Dendritic cell treated with granulocyte-macrophage colony-stimulating factor and Interleukin-4, amounts not matched to agents 40 ng/mL and 50 ng/mL, for 4 days (primary cell): ENCODE results near the gene AGAP1.

ENCODE experiments used
- H3K27ac Mint-ChIP-seq: one replicate; pipeline ENCODE4 v1.8.0; 2022; ENCODE audit warnings: mild to moderate bottlenecking, mixed read lengths
- H3K27me3 Mint-ChIP-seq: one replicate; pipeline ENCODE4 v1.8.0; 2022; ENCODE audit warnings: mild to moderate bottlenecking, mixed read lengths
- H3K36me3 Mint-ChIP-seq: one replicate; pipeline ENCODE4 v1.8.0; 2022; ENCODE audit warnings: low read depth, mixed read lengths
- H3K4me1 Mint-ChIP-seq: one replicate; pipeline ENCODE4 v1.8.0; 2022; ENCODE audit warnings: low read depth, mixed read lengths
- H3K4me3 Mint-ChIP-seq: one replicate; pipeline ENCODE4 v1.8.0; 2022; ENCODE audit warnings: mild to moderate bottlenecking, moderate library complexity, mixed read lengths
- H3K9me3 Mint-ChIP-seq: one replicate; pipeline ENCODE4 v1.8.0; 2022; ENCODE audit warnings: mixed read lengths
- intact Hi-C: fragments of 100-400 bp; cut with micrococcal nuclease; formaldehyde crosslinking; loops from one replicate; pipeline ENCODE4 v1.15.0; 2022

AGAP1 gene

GRCh38 chr2:236117401-236117800 lies 623.6 kb downstream of the AGAP1 start:
- H3K36me3 Mint-ChIP-seq: no peaks in the 10 kb centered on the region
- intact Hi-C loops: no loop called here
- H3K4me1 Mint-ChIP-seq: no peaks in the 10 kb centered on the region
- H3K4me3 Mint-ChIP-seq: no peak overlapping the region
- no peak overlapping the region for H3K27ac Mint-ChIP-seq
- H3K9me3 Mint-ChIP-seq: no peaks in the 10 kb centered on the region
- peaks cover 30% of the 10 kb centered on the region for H3K27me3 Mint-ChIP-seq

GRCh38 chr2:236117861-236118269 lies 624.0 kb downstream of the AGAP1 start:
- intact Hi-C loops: no loop called here
- peaks cover 30% of the 10 kb centered on the region for H3K27me3 Mint-ChIP-seq
- no peaks in the 10 kb centered on the region for H3K4me1 Mint-ChIP-seq
- H3K36me3 Mint-ChIP-seq: no peaks in the 10 kb centered on the region
- no peak overlapping the region for H3K4me3 Mint-ChIP-seq
- no peak overlapping the region for H3K27ac Mint-ChIP-seq
- H3K9me3 Mint-ChIP-seq: no peaks in the 10 kb centered on the region

GRCh38 chr2:236119003-236119402 lies 625.2 kb downstream of the AGAP1 start:
- no peaks in the 10 kb centered on the region for H3K4me1 Mint-ChIP-seq
- peaks cover 30% of the 10 kb centered on the region for H3K27me3 Mint-ChIP-seq
- no peak overlapping the region for H3K27ac Mint-ChIP-seq
- H3K9me3 Mint-ChIP-seq: no peaks in the 10 kb centered on the region
- intact Hi-C loops: no loop called here
- no peaks in the 10 kb centered on the region for H3K36me3 Mint-ChIP-seq
- no peak overlapping the region for H3K4me3 Mint-ChIP-seq

- no peak overlapping the region for H3K4me3 Mint-ChIP-seq
- no peak overlapping the region for H3K27ac Mint-ChIP-seq
- no peaks in the 10 kb centered on the region for H3K9me3 Mint-ChIP-seq
- no peaks in the 10 kb centered on the region for H3K36me3 Mint-ChIP-seq
- H3K27me3 Mint-ChIP-seq: peaks cover 30% of the 10 kb centered on the region
- no peaks in the 10 kb centered on the region for H3K4me1 Mint-ChIP-seq
- intact Hi-C loops: no loop called here
These were observed 625.6 kb downstream of the AGAP1 start for GRCh38 chr2:236119476-236119875.

GRCh38 chr2:236120141-236120601 lies 626.3 kb downstream of the AGAP1 start:
- Mint-ChIP-seq H3K4me1 (no peaks in the 10 kb centered on the region), H3K27me3 (peaks cover 28% of the 10 kb centered on the region), H3K36me3 (no peaks in the 10 kb centered on the region), H3K4me3 (no peak overlapping the region), H3K9me3 (no peaks in the 10 kb centered on the region), H3K27ac (no peak overlapping the region)
- intact Hi-C loops: no loop called here

- H3K9me3 Mint-ChIP-seq: no peaks in the 10 kb centered on the region
- H3K36me3 Mint-ChIP-seq: no peaks in the 10 kb centered on the region
- no peaks in the 10 kb centered on the region for H3K4me1 Mint-ChIP-seq
- peaks cover 28% of the 10 kb centered on the region for H3K27me3 Mint-ChIP-seq
- no peak overlapping the region for H3K27ac Mint-ChIP-seq
- H3K4me3 Mint-ChIP-seq: no peak overlapping the region
- intact Hi-C loops: no loop called here
These were observed 627.0 kb downstream of the AGAP1 start for GRCh38 chr2:236120829-236121228.

GRCh38 chr2:236121546-236121945 lies 627.7 kb downstream of the AGAP1 start:
- intact Hi-C loops: no loop called here
- H3K36me3 Mint-ChIP-seq: no peaks in the 10 kb centered on the region
- no peak overlapping the region for H3K4me3 Mint-ChIP-seq
- no peaks in the 10 kb centered on the region for H3K4me1 Mint-ChIP-seq
- H3K27ac Mint-ChIP-seq: no peak overlapping the region
- H3K9me3 Mint-ChIP-seq: no peaks in the 10 kb centered on the region
- H3K27me3 Mint-ChIP-seq: peaks cover 28% of the 10 kb centered on the region

GRCh38 chr2:236122236-236122635 lies 628.4 kb downstream of the AGAP1 start:
- peaks cover 26% of the 10 kb centered on the region for H3K27me3 Mint-ChIP-seq
- H3K4me3 Mint-ChIP-seq: no peak overlapping the region
- no peaks in the 10 kb centered on the region for H3K36me3 Mint-ChIP-seq
- H3K9me3 Mint-ChIP-seq: no peaks in the 10 kb centered on the region
- no peak overlapping the region for H3K27ac Mint-ChIP-seq
- H3K4me1 Mint-ChIP-seq: no peaks in the 10 kb centered on the region
- intact Hi-C loops: no loop called here

GRCh38 chr2:236123716-236124115 lies 629.9 kb downstream of the AGAP1 start:
- H3K36me3 Mint-ChIP-seq: no peaks in the 10 kb centered on the region
- H3K9me3 Mint-ChIP-seq: no peaks in the 10 kb centered on the region
- no peak overlapping the region for H3K27ac Mint-ChIP-seq
- intact Hi-C loops: no loop called here
- no peaks in the 10 kb centered on the region for H3K4me1 Mint-ChIP-seq
- no peak overlapping the region for H3K4me3 Mint-ChIP-seq
- H3K27me3 Mint-ChIP-seq: peaks cover 14% of the 10 kb centered on the region

- peaks cover 8% of the 10 kb centered on the region for H3K27me3 Mint-ChIP-seq
- intact Hi-C loops: no loop called here
These were observed 630.5 kb downstream of the AGAP1 start for GRCh38 chr2:236124182-236124893.

GRCh38 chr2:236125541-236125940 lies 631.7 kb downstream of the AGAP1 start:
- H3K27ac Mint-ChIP-seq: no peak overlapping the region
- H3K9me3 Mint-ChIP-seq: no peaks in the 10 kb centered on the region
- no peak overlapping the region for H3K4me3 Mint-ChIP-seq
- no peaks in the 10 kb centered on the region for H3K4me1 Mint-ChIP-seq
- intact Hi-C loops: no loop called here
- no peaks in the 10 kb centered on the region for H3K27me3 Mint-ChIP-seq
- no peaks in the 10 kb centered on the region for H3K36me3 Mint-ChIP-seq

More at GRCh38 chr2:236124182-236124893, 630.5 kb downstream of the AGAP1 start:
- no peaks in the 10 kb centered on the region for H3K9me3 Mint-ChIP-seq
- no peaks in the 10 kb centered on the region for H3K4me1 Mint-ChIP-seq
- H3K27ac Mint-ChIP-seq: no peak overlapping the region
- no peak overlapping the region for H3K4me3 Mint-ChIP-seq
- no peaks in the 10 kb centered on the region for H3K36me3 Mint-ChIP-seq

GRCh38 chr2:236127010-236127409 lies 633.2 kb downstream of the AGAP1 start:
- Mint-ChIP-seq H3K27me3 (no peaks in the 10 kb centered on the region), H3K9me3 (no peaks in the 10 kb centered on the region), H3K36me3 (no peaks in the 10 kb centered on the region), H3K4me1 (no peaks in the 10 kb centered on the region), H3K27ac (no peak overlapping the region), H3K4me3 (no peak overlapping the region)
- intact Hi-C loops: no loop called here

- no peaks in the 10 kb centered on the region for H3K36me3 Mint-ChIP-seq
- no peaks in the 10 kb centered on the region for H3K9me3 Mint-ChIP-seq
- H3K4me1 Mint-ChIP-seq: no peaks in the 10 kb centered on the region
- no peak overlapping the region for H3K4me3 Mint-ChIP-seq
- no peak overlapping the region for H3K27ac Mint-ChIP-seq
- H3K27me3 Mint-ChIP-seq: no peaks in the 10 kb centered on the region
- intact Hi-C loops: no loop called here
These were observed 634.5 kb downstream of the AGAP1 start for GRCh38 chr2:236128321-236128720.

- H3K27ac Mint-ChIP-seq: no peak overlapping the region
- intact Hi-C loops: no loop called here
These were observed 636.1 kb downstream of the AGAP1 start for GRCh38 chr2:236129935-236130334.

More at GRCh38 chr2:236129935-236130334, 636.1 kb downstream of the AGAP1 start:
- no peaks in the 10 kb centered on the region for H3K9me3 Mint-ChIP-seq
- no peak overlapping the region for H3K4me3 Mint-ChIP-seq
- no peaks in the 10 kb centered on the region for H3K4me1 Mint-ChIP-seq
- no peaks in the 10 kb centered on the region for H3K27me3 Mint-ChIP-seq
- no peaks in the 10 kb centered on the region for H3K36me3 Mint-ChIP-seq
